ENCODE results near the gene MSL3B.

GRCh38 chr2:233862261-233862768 is 5.9 kb downstream of the MSL3B start:
- TF ChIP-seq CTCF (IDR thresholded peaks at IDR 0.05) (no peak), POLR2A (IDR thresholded peaks at IDR 0.05) (no peak)
